Stimulated activated effector memory CD8-positive, alpha-beta T cell treated with anti-CD3 and anti-CD28 coated beads, Interleukin-12 subunit alpha, Interleukin-12 subunit beta, amount 100 ng/mL, for 72 hours (primary cell): ENCODE measurements around the gene CTNNA2.

Experiments
- ATAC-seq: fragments of 150-1000 bp; cut with Tn5 transposase; 2 replicates; pipeline ENCODE4 v1.10.0; 2021
- DNase-seq, 2 donors: peaks; one replicate each; pipeline ENCODE4 v3.0.0; 2021 to 2022; ENCODE audit warnings: low spot score in 2 of 2
- H3K27ac Mint-ChIP-seq: one replicate; pipeline ENCODE4 v1.8.0; 2022; ENCODE audit warnings: mild to moderate bottlenecking, mixed read lengths
- H3K36me3 Mint-ChIP-seq: one replicate; pipeline ENCODE4 v1.8.0; 2022; ENCODE audit warnings: mild to moderate bottlenecking, mixed read lengths
- H3K4me1 Mint-ChIP-seq: one replicate; pipeline ENCODE4 v1.8.0; 2022; ENCODE audit warnings: mixed read lengths
- H3K4me3 Mint-ChIP-seq: one replicate; pipeline ENCODE4 v1.8.0; 2022; ENCODE audit warnings: mild to moderate bottlenecking, mixed read lengths
- H3K9me3 Mint-ChIP-seq: one replicate; pipeline ENCODE4 v1.8.0; 2022; ENCODE audit warnings: mixed read lengths

CTNNA2 gene

DNA sequence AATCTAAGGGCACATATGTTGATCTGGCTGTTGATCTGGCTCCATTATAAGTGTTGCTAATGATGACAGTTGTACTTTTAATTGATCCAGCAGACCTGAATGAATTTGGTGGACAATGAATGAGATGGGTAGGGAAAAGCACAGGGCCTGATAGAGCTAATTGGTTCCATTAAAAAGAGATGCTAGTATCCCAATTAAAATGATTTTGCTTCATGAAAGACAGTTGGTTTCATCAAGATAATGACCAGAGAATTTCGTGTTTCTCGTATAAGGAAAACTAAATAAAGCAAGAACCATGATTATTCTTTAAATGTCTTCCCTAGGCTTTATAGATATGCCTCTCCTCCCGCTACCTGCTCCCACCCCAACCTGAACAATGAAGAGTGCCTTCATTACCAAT lies 900.3 kb downstream of the CTNNA2 start:
- Mint-ChIP-seq H3K9me3 (peaks cover 15% of the 10 kb centered on the region), H3K4me1 (no peaks in the 10 kb centered on the region), H3K4me3 (no peak overlapping the region), H3K27ac (no peak overlapping the region), H3K36me3 (no peaks in the 10 kb centered on the region)
- ATAC-seq: no peak
- no peak for DNase-seq

DNA sequence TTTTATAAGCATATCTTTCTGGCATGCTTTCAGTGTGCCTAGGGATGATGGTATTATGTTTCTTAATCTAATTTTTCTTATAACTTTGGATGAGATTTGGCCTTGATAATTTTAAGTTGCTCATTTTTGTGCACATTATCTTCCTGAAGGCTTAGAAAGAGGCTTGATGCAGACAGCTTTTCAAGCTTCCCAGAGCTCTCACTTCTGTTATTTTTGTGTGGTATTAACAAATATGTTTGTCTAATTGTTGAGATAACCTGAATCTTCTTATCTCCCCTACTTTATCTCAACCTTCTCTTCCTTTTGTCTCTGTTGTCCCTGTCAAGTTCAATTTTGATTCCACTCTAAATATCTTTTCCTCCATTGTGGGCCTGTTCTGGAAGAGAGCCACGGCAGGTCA lies 904.9 kb downstream of the CTNNA2 start:
- Mint-ChIP-seq H3K9me3 (peaks cover 10% of the 10 kb centered on the region), H3K4me1 (no peaks in the 10 kb centered on the region), H3K4me3 (no peak overlapping the region), H3K27ac (no peak overlapping the region), H3K36me3 (no peaks in the 10 kb centered on the region)
- ATAC-seq (no peak), DNase-seq (no peak)

DNA sequence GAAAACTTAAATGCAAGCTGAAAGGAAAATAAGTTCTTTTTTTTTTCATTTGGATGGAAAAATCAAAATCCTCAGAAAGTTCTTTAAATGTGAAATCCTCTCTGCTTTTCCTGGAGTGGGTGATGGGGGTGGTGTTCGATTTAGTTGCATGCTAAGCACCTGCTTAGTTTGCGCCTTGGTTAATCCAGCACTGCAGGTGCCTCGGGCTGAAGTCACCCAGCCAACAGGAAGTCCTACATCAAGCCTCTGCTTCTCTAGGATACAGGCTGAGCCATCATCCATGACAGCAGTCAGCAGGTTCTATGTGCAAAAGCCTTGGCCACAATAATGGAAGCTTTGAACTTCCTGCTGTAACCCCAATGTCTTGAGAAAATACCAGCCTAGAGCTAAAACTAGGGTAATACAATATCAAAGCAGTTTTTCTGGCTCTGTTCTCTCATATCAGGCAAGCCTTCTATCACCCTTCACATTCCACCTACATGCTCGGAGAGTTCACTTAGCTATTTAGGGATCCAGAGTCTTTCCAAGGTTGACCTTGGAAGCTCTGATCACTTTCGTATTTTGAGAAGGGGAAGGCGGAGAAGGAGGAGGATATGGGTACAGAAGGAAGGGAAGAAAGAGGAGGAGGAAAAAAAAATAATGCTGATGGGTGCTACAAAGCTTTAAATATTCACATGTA lies 907.8 kb downstream of the CTNNA2 start:
- no peaks in the 10 kb centered on the region for H3K36me3 Mint-ChIP-seq
- ATAC-seq (no peak), DNase-seq (no peak)
- peaks cover 16% of the 10 kb centered on the region for H3K9me3 Mint-ChIP-seq
- no peak overlapping the region for H3K27ac Mint-ChIP-seq
- H3K4me3 Mint-ChIP-seq: no peak overlapping the region
- H3K4me1 Mint-ChIP-seq: no peaks in the 10 kb centered on the region

DNA sequence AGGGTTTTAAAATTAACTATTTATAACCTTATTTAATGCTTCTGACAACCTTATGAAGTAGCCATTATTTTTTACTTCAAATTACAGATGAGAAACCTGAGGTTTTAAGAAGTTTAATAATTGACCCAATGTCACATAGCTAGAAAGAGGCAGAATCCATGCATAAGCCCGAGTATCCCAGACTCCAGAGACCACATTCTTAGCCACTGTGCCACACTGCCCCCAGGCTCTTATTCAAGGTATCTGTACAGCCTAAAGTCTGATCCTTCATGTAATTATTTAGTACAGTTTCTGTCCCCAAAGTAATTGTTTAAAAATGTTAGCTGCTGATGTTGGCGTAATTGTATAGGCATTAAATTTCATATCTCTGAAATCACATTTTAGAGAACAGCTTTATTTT lies 916.4 kb downstream of the CTNNA2 start:
- no peak for ATAC-seq
- Mint-ChIP-seq H3K36me3 (no peaks in the 10 kb centered on the region), H3K27ac (no peak overlapping the region), H3K4me1 (no peaks in the 10 kb centered on the region), H3K9me3 (peaks cover 17% of the 10 kb centered on the region), H3K4me3 (no peak overlapping the region)
- no peak for DNase-seq

DNA sequence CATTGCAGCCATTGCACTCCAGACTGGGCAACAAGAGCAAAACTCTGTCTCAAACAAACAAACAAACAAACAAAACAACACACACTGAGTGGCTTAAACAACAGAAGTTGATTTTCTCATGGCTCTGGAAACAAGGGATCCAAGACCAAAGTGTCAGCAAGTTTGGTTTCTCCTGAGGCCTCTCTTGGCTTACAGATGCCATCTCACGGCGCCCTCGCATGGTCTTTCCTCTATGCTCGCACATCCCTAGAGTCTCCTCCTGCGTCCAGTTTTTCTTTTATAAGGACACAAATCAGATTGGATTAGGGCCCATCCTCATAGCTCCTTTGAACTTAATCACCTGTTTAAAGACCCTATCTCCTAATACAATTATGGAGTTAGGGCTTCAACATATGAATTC lies 925.1 kb downstream of the CTNNA2 start:
- ATAC-seq (no peak), DNase-seq (no peak)
- H3K4me3 Mint-ChIP-seq: no peak overlapping the region
- no peaks in the 10 kb centered on the region for H3K36me3 Mint-ChIP-seq
- H3K4me1 Mint-ChIP-seq: no peaks in the 10 kb centered on the region
- H3K27ac Mint-ChIP-seq: no peak overlapping the region
- peaks cover 12% of the 10 kb centered on the region for H3K9me3 Mint-ChIP-seq

DNA sequence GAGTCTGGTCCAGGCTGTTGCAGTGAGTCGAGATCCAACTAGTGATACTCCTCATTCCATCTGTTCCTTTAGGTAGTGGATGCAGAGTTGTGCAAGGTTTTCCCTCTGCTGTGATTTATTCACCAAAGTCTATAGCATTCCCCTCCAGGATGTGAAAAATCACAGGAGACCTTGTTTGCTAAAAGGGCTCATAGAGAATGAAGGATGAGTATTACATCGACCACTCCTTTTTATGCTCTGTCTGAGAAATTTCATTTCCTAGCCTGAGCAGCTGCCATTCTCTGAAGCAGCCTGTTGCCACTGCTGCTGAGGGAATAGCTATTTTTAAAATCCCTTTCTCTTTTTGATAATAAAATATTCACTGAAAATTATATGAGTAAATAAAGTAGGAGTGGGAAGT lies 925.8 kb downstream of the CTNNA2 start:
- peaks cover 15% of the 10 kb centered on the region for H3K9me3 Mint-ChIP-seq
- ATAC-seq (no peak), DNase-seq (no peak)
- no peak overlapping the region for H3K27ac Mint-ChIP-seq
- no peaks in the 10 kb centered on the region for H3K36me3 Mint-ChIP-seq
- no peaks in the 10 kb centered on the region for H3K4me1 Mint-ChIP-seq
- H3K4me3 Mint-ChIP-seq: no peak overlapping the region

DNA sequence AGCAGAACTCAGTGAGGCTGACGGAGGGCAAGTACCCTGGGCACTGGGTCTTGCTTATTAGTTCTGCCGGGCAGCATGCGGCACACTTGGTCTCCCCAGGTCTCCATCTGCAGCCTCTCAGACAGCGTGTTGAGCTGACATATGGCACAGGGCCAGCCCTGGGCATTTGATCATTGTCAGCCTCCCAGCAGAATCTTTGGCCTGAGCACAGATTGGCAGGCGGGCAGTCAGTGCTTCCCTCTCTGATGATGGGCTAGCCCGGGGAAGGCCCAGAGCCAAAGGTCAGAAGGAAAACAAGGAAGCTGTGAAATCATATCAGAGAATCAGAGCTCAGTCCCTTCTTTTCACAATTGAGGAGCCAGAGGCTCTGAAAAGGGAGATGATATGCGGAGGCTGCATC lies 941.8 kb downstream of the CTNNA2 start:
- H3K27ac Mint-ChIP-seq: no peak overlapping the region
- ATAC-seq (no peak), DNase-seq (no peak)
- no peaks in the 10 kb centered on the region for H3K36me3 Mint-ChIP-seq
- peaks cover 12% of the 10 kb centered on the region for H3K9me3 Mint-ChIP-seq
- no peak overlapping the region for H3K4me3 Mint-ChIP-seq
- H3K4me1 Mint-ChIP-seq: no peaks in the 10 kb centered on the region

DNA sequence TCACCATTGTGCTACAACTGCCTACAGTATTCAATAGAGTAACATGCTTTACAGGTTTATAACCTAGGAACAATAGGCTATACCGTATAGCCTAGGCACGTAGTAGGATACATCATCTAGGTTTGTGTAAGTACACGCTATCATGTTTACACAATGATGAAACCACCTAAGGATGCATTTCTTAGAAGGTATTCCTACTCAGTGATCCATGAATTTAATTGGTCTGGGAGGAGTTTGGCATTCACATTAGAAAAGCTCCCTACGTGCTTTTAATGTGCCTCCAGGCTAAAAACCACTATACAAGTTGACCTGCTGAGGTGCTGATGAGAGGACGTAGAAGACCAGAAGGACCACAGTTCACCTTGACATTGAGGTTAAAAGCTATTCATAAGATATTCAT lies 946.2 kb downstream of the CTNNA2 start:
- ATAC-seq (no peak), DNase-seq (no peak)
- Mint-ChIP-seq H3K27ac (no peak overlapping the region), H3K4me1 (no peaks in the 10 kb centered on the region), H3K9me3 (peaks cover 27% of the 10 kb centered on the region), H3K36me3 (no peaks in the 10 kb centered on the region), H3K4me3 (no peak overlapping the region)

DNA sequence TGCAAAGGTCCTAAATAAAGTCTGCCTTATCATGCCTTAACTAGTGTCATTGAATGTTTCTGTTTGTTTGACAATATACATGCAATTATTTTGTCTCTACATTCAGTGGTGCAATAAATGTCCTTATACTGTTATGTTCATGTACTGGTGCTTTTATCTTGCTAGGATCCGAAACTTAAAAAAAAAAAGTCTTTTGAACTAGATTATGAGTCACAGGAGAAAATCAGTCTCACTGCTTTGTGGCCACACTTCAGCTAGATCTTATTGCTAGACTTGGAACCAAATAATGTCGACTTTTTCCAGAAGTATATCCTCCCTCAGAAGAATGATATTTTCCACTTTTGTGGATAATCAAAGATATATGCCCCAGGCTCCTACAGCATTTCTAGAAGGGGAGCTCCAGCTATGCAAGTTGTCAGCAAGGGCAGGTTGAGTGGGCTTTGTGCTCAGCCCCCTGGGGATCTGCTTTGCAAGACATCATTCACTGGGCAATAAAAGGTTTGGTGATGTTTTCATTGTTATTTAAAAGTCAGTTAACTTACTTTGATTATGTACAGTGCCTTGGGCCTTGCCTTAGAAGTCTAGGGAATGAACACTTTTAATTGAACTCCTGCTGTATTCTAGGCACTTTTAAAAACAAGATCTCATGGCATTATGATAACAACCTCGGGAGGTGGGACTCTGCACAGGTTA lies 948.8 kb downstream of the CTNNA2 start:
- Mint-ChIP-seq H3K36me3 (no peaks in the 10 kb centered on the region), H3K4me3 (no peak overlapping the region), H3K4me1 (no peaks in the 10 kb centered on the region), H3K9me3 (peaks cover 26% of the 10 kb centered on the region), H3K27ac (no peak overlapping the region)
- ATAC-seq (no peak), DNase-seq (no peak)

DNA sequence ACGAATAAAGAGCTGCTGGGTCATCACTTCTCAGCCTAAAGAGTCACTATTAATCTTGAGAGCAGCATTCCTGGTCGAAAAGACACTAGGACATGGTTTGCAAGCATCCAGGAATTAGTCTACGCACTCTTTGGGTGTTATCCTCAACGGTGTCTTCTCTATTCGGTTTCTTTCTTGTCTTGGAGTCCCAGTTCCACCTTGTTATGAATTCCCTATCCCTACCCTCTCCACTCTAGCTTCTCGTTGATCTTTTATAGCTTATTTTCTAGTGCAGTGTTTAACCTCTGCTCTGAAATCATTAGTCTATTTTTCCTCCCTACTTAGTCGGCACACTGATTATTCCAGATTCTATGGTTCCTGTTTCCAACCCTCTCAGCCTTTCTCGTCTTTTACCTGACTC lies 949.8 kb downstream of the CTNNA2 start:
- Mint-ChIP-seq H3K4me1 (no peaks in the 10 kb centered on the region), H3K9me3 (peaks cover 28% of the 10 kb centered on the region), H3K27ac (no peak overlapping the region), H3K36me3 (no peaks in the 10 kb centered on the region), H3K4me3 (no peak overlapping the region)
- DNase-seq (no peak), ATAC-seq (no peak)

DNA sequence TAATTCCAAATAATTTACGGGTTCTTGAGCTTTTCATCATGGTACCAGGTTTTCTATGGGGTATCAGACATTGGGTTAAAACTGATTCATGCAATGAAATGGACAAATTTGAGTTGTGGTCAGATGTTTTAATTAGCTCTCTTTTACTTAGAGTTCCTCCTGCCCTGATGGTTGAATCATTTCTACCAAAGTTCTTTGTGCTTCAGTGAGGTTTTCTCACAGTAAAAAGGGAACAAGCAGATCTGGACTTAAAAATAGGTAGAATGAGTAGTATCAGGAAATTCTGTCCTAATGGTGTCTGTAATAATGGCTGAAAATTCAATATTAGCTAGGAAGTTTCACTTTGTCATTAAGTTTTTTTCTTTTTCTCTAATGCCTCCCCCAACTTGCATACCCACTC lies 951.4 kb downstream of the CTNNA2 start:
- Mint-ChIP-seq H3K4me3 (no peak overlapping the region), H3K27ac (no peak overlapping the region), H3K4me1 (no peaks in the 10 kb centered on the region), H3K9me3 (peaks cover 31% of the 10 kb centered on the region), H3K36me3 (no peaks in the 10 kb centered on the region)
- ATAC-seq (no peak), DNase-seq (no peak)

DNA sequence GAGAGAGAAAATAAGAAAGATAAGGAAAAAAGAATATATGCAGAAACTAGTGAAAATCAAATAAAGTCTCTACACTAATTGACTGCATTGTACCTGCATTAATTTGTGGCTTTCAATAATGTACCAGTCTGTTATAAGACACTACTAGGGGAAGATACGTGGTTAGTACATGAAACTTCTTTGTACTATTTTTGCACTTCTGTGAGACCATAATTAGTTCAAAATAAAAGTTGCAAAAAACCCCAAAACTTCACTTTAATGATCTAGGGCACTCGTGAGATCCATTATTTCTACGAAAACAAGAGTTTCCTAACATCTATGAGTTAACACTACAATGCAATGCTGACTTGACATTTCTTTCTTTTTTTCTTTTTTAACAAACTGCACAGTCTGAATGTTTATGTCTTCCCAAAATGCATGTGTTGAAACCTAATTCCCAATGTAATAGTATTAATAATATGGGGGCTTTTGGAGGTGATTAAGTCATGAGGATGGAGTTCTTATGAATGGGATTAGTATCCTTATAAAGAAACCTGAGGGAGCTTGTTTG lies 954.5 kb downstream of the CTNNA2 start:
- ATAC-seq: no peak
- Mint-ChIP-seq H3K27ac (no peak overlapping the region), H3K9me3 (peaks cover 28% of the 10 kb centered on the region), H3K36me3 (no peaks in the 10 kb centered on the region), H3K4me1 (no peaks in the 10 kb centered on the region), H3K4me3 (no peak overlapping the region)
- no peak for DNase-seq

DNA sequence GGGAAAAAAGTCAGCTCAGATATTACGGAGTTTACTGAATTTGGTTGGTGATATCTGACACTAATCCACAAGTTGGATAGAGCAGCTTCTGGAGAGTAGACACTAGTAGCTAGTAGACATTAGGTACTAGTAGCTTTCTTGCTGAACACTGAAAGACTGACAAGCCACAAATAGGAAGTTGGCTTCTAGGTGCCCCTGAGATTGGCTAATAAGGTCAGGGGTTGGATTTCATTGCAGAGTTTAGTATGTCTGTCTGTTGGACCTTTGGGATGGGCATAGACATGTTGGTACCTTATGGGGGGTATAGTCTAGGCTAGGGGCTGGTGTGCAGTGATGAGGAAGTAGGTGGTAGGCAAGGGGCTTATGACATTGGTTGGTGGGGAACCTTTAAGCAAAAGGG lies 956.6 kb downstream of the CTNNA2 start:
- ATAC-seq: no peak

DNA sequence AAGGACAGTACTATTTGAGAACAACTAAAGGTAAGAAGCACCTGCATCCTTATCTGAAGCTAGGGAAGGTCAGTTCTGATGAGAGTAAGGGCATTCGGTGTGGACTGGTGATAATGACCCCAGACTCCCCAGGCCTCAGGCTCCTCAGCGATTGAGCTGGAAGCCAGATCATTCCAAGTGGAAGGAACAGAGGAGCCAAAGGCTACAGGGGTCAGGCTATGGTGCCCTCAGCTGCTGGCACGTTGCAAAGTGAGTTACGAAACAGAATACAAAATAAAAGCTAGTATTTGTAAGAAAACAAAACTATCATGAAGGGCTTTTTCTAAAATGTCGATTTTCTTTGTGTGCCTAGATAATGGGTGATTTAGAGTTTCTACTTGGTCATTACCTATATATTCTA lies 960.2 kb downstream of the CTNNA2 start:
- Mint-ChIP-seq H3K27ac (no peak overlapping the region), H3K4me1 (no peaks in the 10 kb centered on the region), H3K36me3 (no peaks in the 10 kb centered on the region), H3K9me3 (peaks cover 7% of the 10 kb centered on the region), H3K4me3 (no peak overlapping the region)
- ATAC-seq: no peak
- no peak for DNase-seq

More for the DNA sequence above, 956.6 kb downstream of the CTNNA2 start:
- no peak overlapping the region for H3K27ac Mint-ChIP-seq
- no peaks in the 10 kb centered on the region for H3K4me1 Mint-ChIP-seq
- no peaks in the 10 kb centered on the region for H3K36me3 Mint-ChIP-seq
- H3K9me3 Mint-ChIP-seq: peaks cover 12% of the 10 kb centered on the region
- no peak overlapping the region for H3K4me3 Mint-ChIP-seq
- no peak for DNase-seq

DNA sequence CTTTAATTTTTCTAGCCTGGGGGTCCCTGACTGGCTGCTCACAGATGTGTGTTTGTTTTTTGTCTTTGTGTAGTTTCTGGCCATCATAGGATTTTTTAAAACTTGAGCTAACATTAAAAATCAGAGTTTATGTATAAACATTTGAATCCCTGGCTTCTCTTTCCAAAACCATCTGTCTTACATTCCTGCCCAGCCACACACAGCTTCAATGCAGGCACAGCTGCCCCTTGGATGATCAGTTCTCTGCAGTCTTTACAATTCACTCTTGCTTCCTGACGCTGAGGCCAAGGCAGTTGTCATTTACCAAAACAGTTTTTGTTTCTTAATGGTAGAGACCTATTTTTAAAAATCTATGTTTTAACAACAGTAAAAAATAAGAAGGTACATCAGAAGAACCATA lies 960.9 kb downstream of the CTNNA2 start:
- Mint-ChIP-seq H3K9me3 (peaks cover 7% of the 10 kb centered on the region), H3K36me3 (no peaks in the 10 kb centered on the region), H3K4me3 (no peak overlapping the region), H3K4me1 (no peaks in the 10 kb centered on the region), H3K27ac (no peak overlapping the region)
- no peak for ATAC-seq
- no peak for DNase-seq

DNA sequence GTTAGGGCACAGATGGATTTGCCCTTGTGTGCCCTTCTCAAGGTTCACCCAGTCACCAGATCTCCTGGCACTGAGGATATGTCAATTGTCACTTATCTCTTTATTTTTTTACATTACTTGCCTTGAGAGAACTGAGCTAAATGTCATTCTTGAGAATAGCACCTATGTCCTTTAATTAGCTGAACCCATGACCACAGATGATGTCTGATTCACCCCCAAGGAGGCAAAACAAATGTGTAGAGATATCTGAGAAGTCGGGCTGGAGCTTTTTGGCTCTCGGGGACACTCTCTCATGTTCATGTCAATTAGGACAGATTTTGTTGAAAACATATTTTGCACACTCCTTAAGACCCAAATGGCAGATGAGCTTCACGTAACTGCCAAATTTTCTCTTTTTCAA lies 963.1 kb downstream of the CTNNA2 start:
- ATAC-seq (no peak), DNase-seq (no peak)
- peaks cover under 1% of the 10 kb centered on the region for H3K9me3 Mint-ChIP-seq
- no peak overlapping the region for H3K27ac Mint-ChIP-seq
- H3K36me3 Mint-ChIP-seq: no peaks in the 10 kb centered on the region
- no peak overlapping the region for H3K4me3 Mint-ChIP-seq
- no peaks in the 10 kb centered on the region for H3K4me1 Mint-ChIP-seq
